ENCODE data around the gene GDF7. TPM values are rescaled to one million over a fixed set of nuclear protein-coding genes. Genes with fewer than 3 reads are reported as not detected.

The GDF7 gene
- total RNA-seq, 3 donors from 2014 or later, result 0.14 to 0.73 (median 0.14) TPM

DNA sequence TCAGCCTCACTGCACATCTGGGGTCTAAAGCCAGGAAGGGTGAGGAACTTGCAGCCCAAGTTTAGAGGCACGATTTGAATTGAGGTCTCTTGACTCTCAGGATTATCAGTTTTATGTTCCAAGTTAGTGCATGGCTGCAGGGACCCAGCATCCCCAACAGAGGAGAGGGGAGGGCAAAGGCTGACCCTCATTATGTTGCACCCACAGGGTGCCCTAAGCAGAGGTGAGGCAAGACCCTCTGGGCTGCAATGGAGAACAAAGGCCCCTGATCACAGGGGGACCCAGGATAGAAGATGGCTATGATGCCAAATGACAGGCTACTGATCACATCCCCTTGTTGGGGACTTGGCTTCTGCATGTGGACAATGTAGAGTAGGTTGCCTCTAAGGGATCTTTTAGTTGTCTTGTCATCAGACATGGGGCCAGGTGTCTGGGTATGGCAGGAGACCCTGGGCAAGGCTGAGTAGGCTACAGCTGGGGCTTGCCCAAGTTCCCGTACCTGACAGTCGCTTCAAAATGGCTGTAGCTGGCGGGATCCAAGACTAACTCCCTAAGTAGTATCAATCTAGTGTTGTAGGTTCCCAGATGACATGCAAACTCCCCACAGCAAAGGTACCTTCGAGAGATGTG, 4.5 kb upstream of the GDF7 start:
- Histone ChIP-seq H3K9me3 (no peaks in the 10 kb centered on the region), H3K4me3 (no peak overlapping the region), H3K36me3 (ENCODE audit: low read depth) (no peaks in the 10 kb centered on the region), H3K4me1 (ENCODE audit: low read depth) (peaks cover 19% of the 10 kb centered on the region)
- DNase-seq (no peak), ATAC-seq (no peak)
- TF ChIP-seq, protein P1, sequence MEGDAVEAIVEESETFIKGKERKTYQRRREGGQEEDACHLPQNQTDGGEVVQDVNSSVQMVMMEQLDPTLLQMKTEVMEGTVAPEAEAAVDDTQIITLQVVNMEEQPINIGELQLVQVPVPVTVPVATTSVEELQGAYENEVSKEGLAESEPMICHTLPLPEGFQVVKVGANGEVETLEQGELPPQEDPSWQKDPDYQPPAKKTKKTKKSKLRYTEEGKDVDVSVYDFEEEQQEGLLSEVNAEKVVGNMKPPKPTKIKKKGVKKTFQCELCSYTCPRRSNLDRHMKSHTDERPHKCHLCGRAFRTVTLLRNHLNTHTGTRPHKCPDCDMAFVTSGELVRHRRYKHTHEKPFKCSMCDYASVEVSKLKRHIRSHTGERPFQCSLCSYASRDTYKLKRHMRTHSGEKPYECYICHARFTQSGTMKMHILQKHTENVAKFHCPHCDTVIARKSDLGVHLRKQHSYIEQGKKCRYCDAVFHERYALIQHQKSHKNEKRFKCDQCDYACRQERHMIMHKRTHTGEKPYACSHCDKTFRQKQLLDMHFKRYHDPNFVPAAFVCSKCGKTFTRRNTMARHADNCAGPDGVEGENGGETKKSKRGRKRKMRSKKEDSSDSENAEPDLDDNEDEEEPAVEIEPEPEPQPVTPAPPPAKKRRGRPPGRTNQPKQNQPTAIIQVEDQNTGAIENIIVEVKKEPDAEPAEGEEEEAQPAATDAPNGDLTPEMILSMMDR (IDR thresholded peaks at IDR 0.05), result no peak
- intact Hi-C loops (cut with DNase I, micrococcal nuclease), result loop anchor here in 1 of 2 donors (2.0 kb wide), 1 partner anchor 300 kb away; no protein-coding TSS in a partner anchor

- ATAC-seq, result no peak
- Histone ChIP-seq H3K9me3 (no peaks in the 10 kb centered on the region), H3K4me1 (ENCODE audit: low read depth) (peaks cover 22% of the 10 kb centered on the region), H3K36me3 (ENCODE audit: low read depth) (no peaks in the 10 kb centered on the region), H3K4me3 (no peak overlapping the region)
- intact Hi-C loops (cut with DNase I, micrococcal nuclease), result loop anchor here in 1 of 2 donors (2.0 kb wide), 1 partner anchor 299 kb away; no protein-coding TSS in a partner anchor
- TF ChIP-seq, protein P1 (IDR thresholded peaks at IDR 0.05), result no peak
- DNase-seq, result no peak
These were observed 3.5 kb upstream of the GDF7 start for GRCh38 chr2:20663196-20664070.

- H3K4me3 ChIP-seq, result no peak overlapping the region
- ATAC-seq, result no peak
- DNase-seq, result no peak
- intact Hi-C loops (cut with DNase I, micrococcal nuclease), result no loop called here
- H3K9me3 ChIP-seq, result no peaks in the 10 kb centered on the region
- peaks cover 22% of the 10 kb centered on the region for H3K4me1 ChIP-seq (ENCODE audit: low read depth)
- TF ChIP-seq, protein P1 (IDR thresholded peaks at IDR 0.05), result no peak
- no peaks in the 10 kb centered on the region for H3K36me3 ChIP-seq (ENCODE audit: low read depth)
These were observed 2.9 kb upstream of the GDF7 start for GRCh38 chr2:20664071-20664390.

- H3K4me1 ChIP-seq (ENCODE audit: low read depth), result peaks cover 22% of the 10 kb centered on the region
- ATAC-seq, result no peak
- no peaks in the 10 kb centered on the region for H3K9me3 ChIP-seq
- intact Hi-C loops (cut with DNase I, micrococcal nuclease), result no loop called here
- no peak overlapping the region for H3K4me3 ChIP-seq
- no peaks in the 10 kb centered on the region for H3K36me3 ChIP-seq (ENCODE audit: low read depth)
- TF ChIP-seq, protein P1 (IDR thresholded peaks at IDR 0.05), result no peak
- DNase-seq, result no peak
These were observed 2.3 kb upstream of the GDF7 start for GRCh38 chr2:20664431-20665242.

DNA sequence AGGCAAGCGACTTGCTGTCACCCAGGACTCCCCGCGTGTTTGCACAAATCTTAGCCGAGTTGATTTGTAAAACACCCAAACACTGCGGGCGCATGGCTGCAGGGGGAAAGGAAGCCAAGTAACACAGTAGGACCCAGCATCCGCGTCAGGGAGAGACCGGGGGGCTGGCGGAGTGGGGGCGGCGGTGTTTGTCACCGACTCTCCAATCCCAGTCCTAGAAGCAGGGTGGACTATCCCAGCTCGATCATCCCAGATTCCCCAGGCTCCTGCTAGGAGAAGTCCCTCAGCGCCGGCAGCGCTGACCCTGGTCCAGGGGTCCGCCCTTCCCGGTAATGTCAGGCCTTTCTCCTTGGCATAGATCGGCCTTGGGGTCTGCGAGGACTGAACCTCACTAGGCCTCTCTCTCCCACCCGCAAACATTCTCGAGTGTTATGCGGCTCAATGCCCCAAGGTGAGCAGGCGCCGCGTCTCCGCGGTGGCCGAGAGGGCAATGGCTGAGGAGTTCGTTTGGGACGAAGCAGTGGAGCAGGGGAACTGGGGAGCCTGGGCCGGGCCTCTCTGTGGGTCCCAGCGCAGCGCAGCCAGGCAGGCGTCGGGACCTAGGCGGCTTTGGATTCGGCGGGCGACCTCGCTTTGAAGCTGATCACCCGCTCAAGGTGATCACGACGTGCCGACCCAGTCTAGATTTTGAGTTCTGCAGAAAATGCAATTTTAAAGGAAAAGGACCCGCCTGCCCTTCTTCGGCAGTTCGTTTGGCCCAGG, 1.5 kb upstream of the GDF7 start:
- TF ChIP-seq, protein P1 (IDR thresholded peaks at IDR 0.05), result no peak
- intact Hi-C loops (cut with DNase I, micrococcal nuclease), result no loop called here
- H3K4me1 ChIP-seq (ENCODE audit: low read depth), result peaks cover 22% of the 10 kb centered on the region
- ATAC-seq (no peak), DNase-seq (no peak)
- H3K4me3 ChIP-seq, result no peak overlapping the region
- H3K36me3 ChIP-seq (ENCODE audit: low read depth), result no peaks in the 10 kb centered on the region
- H3K9me3 ChIP-seq, result no peaks in the 10 kb centered on the region
